ENCODE data around the gene BAIAP2. TPM values are rescaled to one million over a fixed set of nuclear protein-coding genes. Genes with fewer than 3 reads are reported as not detected.
A peak's percentile ranks its signal among the peaks of the same experiment; 100 is the strongest.

BAIAP2 gene
- total RNA-seq, 1 donor from 2014 or later = 51.4 TPM

- no peak for DNase-seq (ENCODE audit: low read depth)
- FAIRE-seq = no peak
- Mint-ChIP-seq H3K9me3 (ENCODE audit: unreplicated experiment) (no peaks in the 10 kb centered on the region), H3K36me3 (ENCODE audit: low read depth, unreplicated experiment) (peaks cover 9% of the 10 kb centered on the region), H3K27me3 (ENCODE audit: low read depth, unreplicated experiment) (no peaks in the 10 kb centered on the region), H3K4me1 (ENCODE audit: low read depth, unreplicated experiment) (peaks cover 39% of the 10 kb centered on the region), H3K27ac (ENCODE audit: unreplicated experiment) (peak overlapping the region; percentile 63), H3K4me3 (ENCODE audit: unreplicated experiment) (no peak overlapping the region)
- H3K9ac ChIP-seq (ENCODE audit: low read length) = no peak overlapping the region
- no peak overlapping the region for H3K27ac ChIP-seq (ENCODE audit: low read depth, low read length)
- H4K20me1 ChIP-seq (ENCODE audit: insufficient read depth, low read length) = peaks cover 30% of the 10 kb centered on the region
- peaks cover 41% of the 10 kb centered on the region for H3K4me1 ChIP-seq (ENCODE audit: insufficient read depth, low read length)
- H3K79me2 ChIP-seq (ENCODE audit: insufficient read depth, low read length) = peaks cover 30% of the 10 kb centered on the region
- no peaks in the 10 kb centered on the region for H3K27me3 ChIP-seq (ENCODE audit: insufficient read depth, low read length)
- no peak overlapping the region for H2AFZ ChIP-seq (ENCODE audit: low read depth, low read length)
- TF ChIP-seq, protein P1, sequence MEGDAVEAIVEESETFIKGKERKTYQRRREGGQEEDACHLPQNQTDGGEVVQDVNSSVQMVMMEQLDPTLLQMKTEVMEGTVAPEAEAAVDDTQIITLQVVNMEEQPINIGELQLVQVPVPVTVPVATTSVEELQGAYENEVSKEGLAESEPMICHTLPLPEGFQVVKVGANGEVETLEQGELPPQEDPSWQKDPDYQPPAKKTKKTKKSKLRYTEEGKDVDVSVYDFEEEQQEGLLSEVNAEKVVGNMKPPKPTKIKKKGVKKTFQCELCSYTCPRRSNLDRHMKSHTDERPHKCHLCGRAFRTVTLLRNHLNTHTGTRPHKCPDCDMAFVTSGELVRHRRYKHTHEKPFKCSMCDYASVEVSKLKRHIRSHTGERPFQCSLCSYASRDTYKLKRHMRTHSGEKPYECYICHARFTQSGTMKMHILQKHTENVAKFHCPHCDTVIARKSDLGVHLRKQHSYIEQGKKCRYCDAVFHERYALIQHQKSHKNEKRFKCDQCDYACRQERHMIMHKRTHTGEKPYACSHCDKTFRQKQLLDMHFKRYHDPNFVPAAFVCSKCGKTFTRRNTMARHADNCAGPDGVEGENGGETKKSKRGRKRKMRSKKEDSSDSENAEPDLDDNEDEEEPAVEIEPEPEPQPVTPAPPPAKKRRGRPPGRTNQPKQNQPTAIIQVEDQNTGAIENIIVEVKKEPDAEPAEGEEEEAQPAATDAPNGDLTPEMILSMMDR (IDR thresholded peaks at IDR 0.05; ENCODE audit: insufficient read depth, low read depth, low read length) = no peak
- no peak for TF ChIP-seq EZH2 (IDR thresholded peaks at IDR 0.05; ENCODE audit: insufficient read depth, low read length)
- H3K9me3 ChIP-seq (ENCODE audit: insufficient read depth, low read depth, low read length) = no peaks in the 10 kb centered on the region
- H3K36me3 ChIP-seq (ENCODE audit: insufficient read depth, low read length) = no peaks in the 10 kb centered on the region
- H3K4me3 ChIP-seq (ENCODE audit: insufficient read depth, low read depth, low read length) = no peak overlapping the region
- H3K4me2 ChIP-seq (ENCODE audit: low read length) = no peak overlapping the region
Measured at GRCh38 chr17:81062014-81062780, 27.2 kb downstream of the BAIAP2 start.

GRCh38 chr17:81063106-81064093, 28.4 kb downstream of the BAIAP2 start:
- TF ChIP-seq, protein P1 (IDR thresholded peaks at IDR 0.05; ENCODE audit: insufficient read depth, low read depth, low read length) = no peak
- TF ChIP-seq EZH2 (IDR thresholded peaks at IDR 0.05; ENCODE audit: insufficient read depth, low read length) = no peak
- H3K36me3 Mint-ChIP-seq (ENCODE audit: low read depth, unreplicated experiment) = peaks cover 9% of the 10 kb centered on the region
- Histone ChIP-seq H3K9ac (ENCODE audit: low read length) (peak overlapping the region; percentile 64), H3K27ac (ENCODE audit: low read depth, low read length) (peak overlapping the region; percentile 83), H3K36me3 (ENCODE audit: insufficient read depth, low read length) (no peaks in the 10 kb centered on the region), H3K4me2 (ENCODE audit: low read length) (peak overlapping the region; percentile 68), H3K4me3 (ENCODE audit: insufficient read depth, low read depth, low read length) (no peak overlapping the region), H3K9me3 (ENCODE audit: insufficient read depth, low read depth, low read length) (no peaks in the 10 kb centered on the region), H3K27me3 (ENCODE audit: insufficient read depth, low read length) (no peaks in the 10 kb centered on the region), H4K20me1 (ENCODE audit: insufficient read depth, low read length) (peaks cover 37% of the 10 kb centered on the region), H2AFZ (ENCODE audit: low read depth, low read length) (no peak overlapping the region), H3K4me1 (ENCODE audit: insufficient read depth, low read length) (peaks cover 37% of the 10 kb centered on the region), H3K79me2 (ENCODE audit: insufficient read depth, low read length) (peaks cover 36% of the 10 kb centered on the region)
- no peak for DNase-seq (ENCODE audit: low read depth)
- no peak for FAIRE-seq
- H3K4me3 Mint-ChIP-seq (ENCODE audit: unreplicated experiment) = peak overlapping the region; percentile 27
- H3K27me3 Mint-ChIP-seq (ENCODE audit: low read depth, unreplicated experiment) = no peaks in the 10 kb centered on the region
- no peaks in the 10 kb centered on the region for H3K9me3 Mint-ChIP-seq (ENCODE audit: unreplicated experiment)
- peaks cover 35% of the 10 kb centered on the region for H3K4me1 Mint-ChIP-seq (ENCODE audit: low read depth, unreplicated experiment)
- H3K27ac Mint-ChIP-seq (ENCODE audit: unreplicated experiment) = peak overlapping the region; percentile 73
